HT1080 (cell line): ENCODE data around the gene HIGD2A. TPM values are rescaled to one million over a fixed set of nuclear protein-coding genes. Genes with fewer than 3 reads are reported as not detected.

Experiments used
- DNase-seq: peaks from one replicate; pipeline ENCODE4 v3.0.0-alpha.2; 2015; ENCODE audit warnings: low read depth
- small RNA-seq: library from RNA; depleted of rRNA; stranded (forward); fragments of <200 nt; gene quantifications from one replicate; pipeline ENCODE3, GENCODE V24; 2014
- total RNA-seq: library from RNA; depleted of rRNA; stranded (reverse); fragments of >200 nt; shearing (Covaris generic); gene quantifications from 2 replicates; pipeline ENCODE4 v1.2.3, GENCODE V29; 2014; rRNA removed

HIGD2A gene
- total RNA-seq, 1 experiment from 2014 or later, result 320 TPM

DNA sequence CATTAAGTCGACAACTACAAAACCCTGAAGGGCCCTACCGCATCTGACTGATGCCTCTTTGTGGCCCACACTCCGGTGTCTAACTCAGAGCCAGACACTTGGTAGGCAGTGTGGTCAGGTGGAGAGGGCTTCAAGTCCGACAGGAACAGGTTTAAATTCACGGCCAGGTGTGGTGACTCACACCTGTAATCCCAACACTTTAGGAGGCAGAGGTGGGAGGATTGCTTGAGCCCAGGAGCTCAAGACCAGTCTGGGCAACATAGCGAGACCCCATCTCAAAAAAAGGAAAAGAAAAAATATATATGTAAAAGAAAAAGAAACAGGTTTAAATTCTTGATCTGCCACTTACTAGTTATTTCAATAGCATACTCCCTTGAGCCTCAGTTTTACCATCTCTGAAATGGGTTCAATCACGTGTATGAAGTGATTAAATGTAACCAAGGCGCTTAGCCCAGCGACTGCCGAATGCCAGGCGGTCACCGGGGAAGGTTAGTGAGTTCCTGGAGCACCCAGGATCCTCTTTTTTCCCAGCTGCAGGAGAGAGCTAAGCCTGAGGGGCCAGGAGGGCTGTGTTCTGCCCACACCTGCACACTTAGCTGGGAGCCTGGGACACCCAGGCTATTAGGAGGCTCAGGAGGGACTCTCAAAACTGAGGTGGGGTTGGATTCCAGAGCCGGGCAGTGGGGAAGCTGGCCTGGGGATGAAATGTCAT is 26.8 kb downstream of the HIGD2A start:
- no peak for DNase-seq

DNA sequence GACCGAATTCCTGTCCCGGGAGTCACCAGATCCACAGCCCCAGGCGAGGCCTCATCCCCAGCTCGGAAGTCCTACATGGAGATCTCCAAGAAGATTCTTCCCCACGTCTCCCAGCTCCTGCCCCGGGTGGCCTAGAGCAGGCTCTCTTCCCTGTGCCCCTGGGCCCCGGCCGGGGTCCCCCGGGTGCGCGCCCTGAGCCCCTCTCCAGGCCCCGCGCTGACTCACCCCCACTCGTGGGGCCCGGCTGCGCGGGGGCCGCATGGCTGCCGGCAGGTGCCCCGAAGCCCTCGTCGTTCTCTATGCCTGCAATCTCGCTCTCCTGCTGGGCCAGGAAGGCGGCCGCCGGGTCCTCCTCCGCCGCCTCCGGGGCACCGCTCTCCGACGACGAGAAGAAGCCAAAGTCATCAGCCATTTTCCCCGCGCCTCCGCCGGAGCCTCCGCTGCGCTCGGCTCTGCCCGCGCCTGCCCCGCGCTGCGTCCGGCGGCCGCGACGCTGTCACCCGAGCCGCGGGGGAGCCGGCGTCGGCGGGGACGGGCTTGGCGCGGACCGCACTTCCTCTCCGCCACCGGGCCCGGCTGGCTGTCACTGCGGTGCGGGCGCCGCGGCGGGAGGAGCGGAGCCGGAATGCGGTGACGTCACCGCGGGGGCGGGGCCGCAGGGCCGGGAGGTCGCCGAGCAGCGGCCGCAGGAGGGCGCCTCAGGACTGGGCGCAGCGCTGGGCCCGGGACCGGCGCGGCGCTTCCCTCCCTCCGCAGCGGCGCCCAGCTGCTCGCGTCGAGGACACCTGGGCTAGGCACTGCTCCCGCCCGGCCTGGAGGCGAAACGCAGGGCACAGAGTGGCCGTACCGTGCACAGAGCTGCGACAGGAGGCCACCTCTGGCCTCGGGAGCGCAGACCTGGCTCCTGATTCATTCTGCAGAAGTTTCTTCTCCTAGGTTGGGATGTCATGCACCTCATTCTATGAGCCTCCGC is 27.7 kb downstream of the HIGD2A start, which contains the start of gene CLTB:
Gene CLTB (minus strand): TSS at position 588 of the 973 bp plus-strand sequence. CDS start 176 bp downstream, at position 412.
- DNase-seq, result peak; percentile 79

DNA sequence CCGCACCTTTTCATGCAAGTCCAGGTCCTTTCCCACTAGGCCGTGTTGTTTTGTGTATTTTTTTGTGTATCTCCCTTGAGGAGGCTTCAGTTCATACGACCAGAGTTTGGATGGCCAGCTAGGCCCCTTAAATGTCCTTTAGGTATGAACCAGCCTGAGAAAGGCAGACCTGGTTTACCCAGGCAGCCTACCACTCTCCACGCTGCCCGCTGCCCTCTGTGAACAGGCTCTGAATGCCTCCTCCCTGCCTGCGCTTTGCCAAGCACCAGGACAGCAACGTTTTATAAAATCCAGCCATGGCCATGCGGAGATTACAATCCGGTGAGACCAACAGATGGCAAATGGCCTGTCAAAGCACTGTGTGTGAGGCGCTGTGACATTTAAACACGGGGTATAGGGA is 28.4 kb downstream of the HIGD2A start:
- DNase-seq, result no peak

DNA sequence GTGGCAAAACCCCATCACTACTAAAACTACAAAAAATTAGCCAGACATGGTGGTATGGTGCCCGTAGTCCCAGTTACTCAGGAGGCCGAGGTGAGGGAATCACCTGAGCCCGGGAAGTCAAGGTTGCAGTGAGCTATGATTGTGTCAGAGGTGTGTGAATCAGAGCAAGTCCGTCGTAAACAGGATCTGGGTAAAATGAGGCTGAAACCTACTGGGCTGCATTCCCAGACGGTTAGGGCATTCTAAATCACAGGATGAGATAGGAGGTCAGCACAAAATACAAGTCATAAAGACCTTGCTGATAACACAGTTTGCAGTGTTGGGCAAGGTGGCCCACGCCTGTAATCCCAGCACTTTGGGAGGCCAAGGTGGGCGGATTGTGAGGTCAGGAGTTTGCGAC is 29.7 kb downstream of the HIGD2A start:
- no peak for DNase-seq

DNA sequence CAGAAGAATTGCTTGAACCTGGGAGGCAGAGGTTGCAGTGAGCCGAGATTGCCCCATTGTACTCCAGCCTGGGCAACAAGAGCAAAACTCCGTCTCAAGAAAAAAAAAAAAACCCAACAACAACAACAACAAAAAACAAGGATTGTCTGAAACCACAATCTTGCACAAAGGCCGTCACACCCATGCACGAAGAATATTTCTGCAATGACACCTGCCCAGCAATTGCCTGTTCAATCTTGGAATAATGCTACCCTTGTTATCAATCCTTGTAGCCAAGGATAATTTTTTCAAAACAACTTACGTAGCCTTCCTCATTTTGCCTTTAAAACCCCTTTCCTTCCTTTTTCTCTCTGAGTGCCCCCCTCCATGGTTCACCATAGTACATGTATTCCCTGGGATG is 31.5 kb downstream of the HIGD2A start:
- DNase-seq, result no peak

DNA sequence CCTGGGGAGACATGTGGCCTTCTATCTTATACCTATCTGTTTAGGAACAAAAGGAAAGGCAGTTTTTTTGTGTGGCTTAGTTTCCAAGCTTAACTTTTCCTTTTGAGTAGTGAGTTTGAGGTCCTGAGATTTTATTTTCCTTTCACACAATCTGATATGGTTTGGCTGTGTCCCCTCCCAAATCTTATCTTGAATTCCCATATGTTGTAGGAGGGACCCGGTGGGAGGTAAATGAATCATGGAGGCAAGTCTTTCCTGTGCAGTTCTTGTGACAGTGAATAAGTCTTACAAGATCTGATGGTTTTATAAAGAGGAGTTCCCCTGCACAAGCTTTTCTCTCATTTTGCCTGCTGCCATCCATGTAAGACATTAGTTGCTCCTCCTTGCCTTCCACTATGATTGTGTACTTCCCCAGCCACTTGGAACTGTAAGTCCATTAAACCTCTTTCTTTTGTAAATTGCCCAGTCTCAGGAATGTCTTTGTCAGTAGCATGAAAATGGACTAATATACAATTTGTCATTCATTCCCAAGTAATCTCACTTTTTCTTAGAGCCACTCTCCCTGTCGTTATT is 32.5 kb downstream of the HIGD2A start:
- no peak for DNase-seq

DNA sequence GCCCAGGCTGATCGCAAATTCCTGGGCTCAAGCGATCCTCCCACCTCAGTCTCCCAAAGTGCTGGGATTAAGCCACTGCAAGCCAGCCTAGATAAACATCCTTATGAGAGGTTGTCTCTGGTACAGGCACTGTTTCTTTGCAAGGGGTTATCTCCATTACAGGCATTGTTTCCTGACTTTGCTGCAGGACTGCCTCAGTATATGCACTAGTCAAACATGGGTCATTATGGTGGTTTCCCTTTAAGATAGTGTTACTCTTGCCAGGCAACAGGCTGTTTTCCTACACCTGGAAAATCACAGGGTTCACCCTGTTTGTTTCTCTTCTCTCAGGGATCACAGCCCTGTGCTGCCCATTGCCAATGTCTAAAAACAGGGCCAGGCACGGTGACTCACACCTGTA is 35.6 kb downstream of the HIGD2A start:
- DNase-seq, result no peak

DNA sequence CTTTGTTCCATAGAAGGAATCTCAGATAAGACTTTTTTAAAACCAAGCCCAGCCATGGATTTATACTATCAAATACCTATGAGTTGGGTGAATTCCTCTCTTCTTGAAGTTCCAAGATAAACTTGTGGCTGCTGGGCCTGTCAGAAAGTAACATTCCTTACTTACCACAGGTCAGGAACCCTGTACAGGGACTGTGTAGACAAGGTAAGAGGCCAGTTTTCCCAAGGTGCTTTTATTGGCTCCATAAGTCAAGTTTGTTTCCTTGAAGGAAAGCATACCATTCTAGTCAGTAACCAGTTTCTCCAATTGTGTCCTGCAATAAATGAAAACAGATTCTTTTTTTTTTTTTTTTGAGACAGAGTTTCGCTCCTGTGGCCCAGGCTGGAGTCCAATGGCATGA is 36.6 kb downstream of the HIGD2A start:
- no peak for DNase-seq

DNA sequence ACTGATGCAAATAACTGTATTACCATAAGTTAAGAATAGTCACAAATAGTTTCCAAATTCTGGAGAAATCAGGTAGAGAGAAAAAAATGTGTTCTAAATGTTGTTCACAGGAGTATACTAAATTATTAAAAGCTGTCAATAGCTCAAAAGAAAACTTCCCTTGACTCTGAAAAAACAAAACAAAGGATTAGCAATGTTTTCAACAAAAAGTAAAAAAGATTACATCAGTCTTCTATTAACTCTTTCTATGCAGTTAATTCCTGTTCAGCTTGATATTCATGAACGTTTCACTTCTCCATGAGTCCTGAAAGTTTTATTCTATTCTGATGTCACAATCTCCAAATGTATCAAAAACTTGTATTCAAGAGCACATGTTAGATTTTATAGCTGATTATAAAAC is 37.2 kb downstream of the HIGD2A start:
- DNase-seq, result no peak

DNA sequence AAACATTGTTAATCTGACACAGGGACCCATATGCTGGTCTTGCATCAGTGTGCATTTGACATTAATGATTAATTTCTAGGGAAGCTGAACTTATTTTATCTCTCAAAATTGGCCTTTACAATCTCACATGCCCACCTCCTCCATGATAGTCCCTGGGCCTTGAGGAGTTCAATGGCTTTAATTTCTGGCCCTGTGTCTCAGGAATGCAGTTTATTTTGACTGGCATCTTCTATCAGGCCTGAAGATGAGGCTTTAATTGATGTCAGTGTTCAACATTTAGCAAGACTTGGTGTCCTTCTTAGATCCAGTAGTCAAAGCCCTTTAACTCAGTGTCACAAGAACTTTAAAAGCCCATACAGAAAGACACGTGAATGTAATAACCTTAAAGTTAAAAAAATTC is 38.3 kb downstream of the HIGD2A start:
- DNase-seq, result no peak

DNA sequence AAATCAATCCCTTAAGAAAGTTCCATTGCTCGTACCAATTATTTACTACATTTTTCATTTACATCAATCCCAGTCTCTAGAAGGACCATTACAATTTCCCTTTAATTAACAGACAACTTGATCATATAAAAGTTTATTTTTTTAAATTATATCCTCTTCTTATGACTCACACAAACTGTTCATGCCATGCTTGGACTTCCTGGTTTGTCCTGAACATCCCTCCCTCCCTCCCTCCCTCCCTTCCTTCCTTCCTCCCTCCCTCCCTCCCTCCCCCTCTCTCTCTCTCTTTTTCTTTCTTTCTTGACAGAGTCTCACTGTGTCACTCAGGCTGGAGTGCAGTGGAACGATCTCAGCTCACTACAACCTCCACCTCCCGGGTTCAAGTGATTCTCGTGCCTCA is 39.4 kb downstream of the HIGD2A start:
- no peak for DNase-seq

DNA sequence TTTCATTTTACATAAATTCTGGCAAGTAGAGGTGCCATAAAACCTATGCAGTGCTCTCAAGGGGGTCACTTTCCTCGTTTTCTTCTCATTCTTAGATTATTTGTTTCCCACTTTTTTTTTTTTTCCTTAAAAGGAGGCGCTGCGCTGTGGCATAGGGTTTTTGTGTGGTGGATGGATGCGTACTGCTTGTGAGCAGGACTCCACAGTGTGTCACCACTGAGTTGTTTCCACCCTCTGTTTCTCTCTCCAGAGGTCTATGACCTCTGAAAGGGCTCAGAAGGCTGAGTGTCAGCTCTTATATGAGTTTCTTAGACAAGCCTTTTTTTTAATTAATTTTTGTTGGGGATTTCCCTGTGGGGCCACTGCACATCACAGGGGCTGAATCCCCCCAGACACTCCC is 41.4 kb downstream of the HIGD2A start:
- no peak for DNase-seq

DNA sequence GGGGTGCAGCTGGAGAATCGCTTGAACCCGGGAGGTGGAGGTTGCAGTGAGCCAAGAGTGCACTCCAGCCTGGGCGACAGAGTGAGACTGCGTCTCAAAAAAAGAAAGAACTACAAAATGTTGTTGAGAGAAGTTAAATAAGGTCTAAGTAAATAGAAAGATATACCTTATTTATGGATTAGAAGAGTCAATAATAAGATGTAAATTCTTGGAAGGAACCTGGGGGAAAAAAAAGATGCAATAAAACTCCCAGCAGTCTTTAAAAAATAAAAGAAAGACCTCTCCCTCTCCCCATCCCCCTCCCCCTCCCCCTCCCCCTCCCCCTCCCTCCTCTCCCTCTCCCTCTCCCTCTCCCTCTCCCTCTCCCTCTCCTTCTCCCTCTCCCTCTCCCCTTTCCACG is 44.2 kb downstream of the HIGD2A start:
- no peak for DNase-seq

DNA sequence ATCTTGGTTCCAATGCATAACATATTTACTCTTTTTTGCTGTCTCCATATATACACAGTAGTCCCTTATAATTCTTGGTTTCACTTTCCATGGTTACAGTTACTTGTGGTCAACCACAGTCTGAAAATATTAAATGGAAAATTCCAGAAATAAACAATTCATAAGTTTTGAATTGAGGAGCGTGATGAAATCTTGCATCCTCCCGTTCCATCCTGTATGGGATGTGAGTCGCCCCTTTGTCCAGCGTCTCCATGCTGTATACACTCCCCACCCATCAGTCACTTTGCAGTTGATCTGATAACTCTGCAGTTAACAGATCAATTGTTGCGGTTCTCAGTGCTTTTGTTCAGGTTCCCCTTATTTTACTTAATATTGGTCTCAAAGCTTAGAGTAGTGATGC is 48.1 kb downstream of the HIGD2A start:
- DNase-seq, result peak; percentile 85

DNA sequence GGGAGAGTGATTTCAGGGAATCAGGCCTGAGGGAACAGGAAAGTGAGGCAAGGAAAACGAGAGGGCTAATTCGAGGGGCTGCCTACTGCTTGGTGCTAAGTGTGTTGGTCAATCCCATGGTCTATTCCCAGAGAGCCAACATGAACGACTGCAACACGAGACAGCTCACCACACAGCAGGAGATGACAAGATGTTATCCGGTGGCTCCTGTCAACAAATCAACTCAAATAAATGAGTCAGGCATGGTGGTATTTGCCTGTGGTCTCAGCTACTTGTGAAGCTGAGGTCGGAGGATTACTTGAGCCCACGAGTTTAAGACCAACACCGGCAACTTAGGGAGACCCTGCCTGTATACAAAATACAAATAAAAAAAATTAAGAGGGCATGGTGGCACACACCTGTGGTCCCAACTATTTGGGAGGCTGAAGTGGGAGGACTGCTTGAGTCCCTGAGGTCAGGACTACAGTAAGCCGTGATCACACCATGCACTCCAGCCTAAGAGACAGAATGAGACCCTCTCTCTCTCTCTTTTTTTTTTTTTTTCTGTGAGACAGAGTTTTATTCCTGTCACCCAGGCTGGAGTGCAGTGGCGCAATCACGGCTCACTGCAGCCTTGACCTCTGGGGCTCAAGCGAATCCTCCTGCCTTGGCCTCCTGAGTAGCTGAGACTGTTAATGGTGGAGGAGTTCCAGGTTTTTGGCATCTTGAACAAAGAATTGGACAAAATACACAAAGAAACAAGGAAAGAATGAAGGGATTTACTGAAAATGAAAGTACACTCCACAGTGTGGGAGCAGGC is 50.6 kb downstream of the HIGD2A start:
- DNase-seq, result peak; percentile 98

Small RNA genes within 50 kb of the gene (small RNA-seq; reads per million reads assigned to genes)
- not detected for gene AC010297.1
- gene MIR1271, result not detected

Other genes with a start within 250 kb of the HIGD2A start
- gene SIMC1, start 150.3 kb upstream of the HIGD2A start, total RNA-seq, result 9.4 and 9.6 TPM in 2 replicates
- 51.3 and 68.3 TPM in 2 replicates for gene KIAA1191, start 27.0 kb upstream of the HIGD2A start, total RNA-seq
- gene ARL10, start 23.3 kb upstream of the HIGD2A start, total RNA-seq, result 0.79 and 2.2 TPM in 2 replicates
- 88.6 and 94.4 TPM in 2 replicates for gene NOP16, start 153 bp upstream of the HIGD2A start, total RNA-seq
- gene CLTB, start 27.8 kb downstream of the HIGD2A start, total RNA-seq, result 156 and 158 TPM in 2 replicates
- 46.5 and 66.9 TPM in 2 replicates for gene FAF2, start 59.6 kb downstream of the HIGD2A start, total RNA-seq
- gene RNF44, start 148.7 kb downstream of the HIGD2A start, total RNA-seq, result 10.0 and 16.7 TPM in 2 replicates
- gene CDHR2, start 160.6 kb downstream of the HIGD2A start, total RNA-seq, result not detected in 2 replicates
- gene GPRIN1, start 221.4 kb downstream of the HIGD2A start, total RNA-seq, result 10.4 and 13.1 TPM in 2 replicates
- gene SNCB, start 241.8 kb downstream of the HIGD2A start, total RNA-seq, result 2.4 and 3.4 TPM in 2 replicates
- not detected in 2 replicates for gene EIF4E1B, start 241.9 kb downstream of the HIGD2A start, total RNA-seq